HCT116 (cell line): ENCODE measurements around the gene FHIT. TPM values are rescaled to one million over a fixed set of nuclear protein-coding genes. Genes with fewer than 3 reads are reported as not detected.

ENCODE experiments used
- ATAC-seq: fragments of 200-7000 bp; cut with Tn5 transposase; 2 replicates; pipeline ENCODE4 v1.9.1; 2020; ENCODE audit warnings: mild to moderate bottlenecking, moderate library complexity
- BruUV-seq: library from RNA; stranded (reverse); fragments of 400-500 nt; replicated peaks from 2 replicates; lab custom pipeline; 2021; lab: Mats Ljungman, UMichigan
- CTCF ChIA-PET: fragments of 300-600 bp; sonication (Branson Sonifier 250); formaldehyde crosslinking; loops from one replicate; lab custom pipeline; 2021; ENCODE audit warnings: antibody characterized with exemption; lab: Charles Lee
- POLR2A ChIA-PET: fragments of 300-600, 350-600 bp; sonication (Branson Sonifier 250); formaldehyde crosslinking; loops from one replicate; lab custom pipeline; 2021; ENCODE audit warnings: antibody characterized with exemption; lab: Charles Lee
- RAD21 ChIA-PET, 2 experiments: fragments of 300-600 bp; sonication (Branson Sonifier 250); formaldehyde crosslinking; loops; one replicate each; lab custom pipeline; 2023; ENCODE audit warnings: low total read pairs in 2 of 2; ENCODE audit not compliant: uncharacterized antibody in 2 of 2, unreplicated experiment in 2 of 2, low non-redundant PET in 1 of 2; lab: Charles Lee
- DNase-seq: peaks from one replicate; pipeline ENCODE4 v3.0.0-alpha.2; 2010; ENCODE audit warnings: low read depth, low spot score
- H2AFZ ChIP-seq: fragments of 200-600 bp; shearing (Covaris generic), sonication (generic); 2 replicates; pipeline ENCODE4 v1.6.1; 2017; ENCODE audit warnings: low read depth, mixed run types, mixed read lengths, antibody characterized with exemption, low read length; ENCODE audit not compliant: poor library complexity, severe bottlenecking
- H3K27ac ChIP-seq: 2 replicates; pipeline ENCODE4 v1.5.1; 2012; ENCODE audit warnings: low read depth, low read length
- H3K27me3 ChIP-seq: fragments of 200-600 bp; sonication (generic); 2 replicates; pipeline ENCODE4 v1.6.1; 2016; ENCODE audit warnings: mixed run types, low read length, mixed read lengths; ENCODE audit not compliant: insufficient read depth
- H3K36me3 ChIP-seq, 2 experiments: fragments of 200-500 bp in 1 of 2; fragments of 200-600 bp in 1 of 2; sonication (Bioruptor generic) in 1 of 2; sonication (generic) in 1 of 2; 2 replicates each; pipeline versions ENCODE4 v1.5.1 to v1.6.1; 2014 to 2016; ENCODE audit warnings: low read length in 2 of 2, inconsistent platforms in 1 of 2, mixed read lengths in 1 of 2, mixed run types in 1 of 2; ENCODE audit not compliant: insufficient read depth in 2 of 2, control insufficient read depth in 1 of 2
- H3K4me1 ChIP-seq, 2 experiments: fragments of 200-600 bp in 1 of 2; sonication (generic) in 1 of 2; 2 replicates each; pipeline versions ENCODE4 v1.5.1 to v1.6.1; 2012 to 2017; ENCODE audit warnings: low read length in 2 of 2, inconsistent platforms in 1 of 2, mild to moderate bottlenecking in 1 of 2, mixed read lengths in 1 of 2, mixed run types in 1 of 2, moderate library complexity in 1 of 2; ENCODE audit not compliant: insufficient read depth in 2 of 2, control insufficient read depth in 1 of 2
- H3K4me2 ChIP-seq: fragments of 200-600 bp; sonication (generic); 2 replicates; pipeline ENCODE4 v1.6.1; 2017; ENCODE audit warnings: mixed run types, low read length, mixed read lengths
- H3K4me3 ChIP-seq, 2 experiments: fragments of 200-600 bp in 1 of 2; sonication (generic) in 1 of 2; replicated peaks in 1 of 2; 2 replicates each; pipeline ENCODE4 v1.5.1; 2011 to 2016; ENCODE audit warnings: low read length in 2 of 2, control low read depth in 1 of 2, low read depth in 1 of 2, mild to moderate bottlenecking in 1 of 2, mixed read lengths in 1 of 2, mixed run types in 1 of 2
- H3K79me2 ChIP-seq: fragments of 200-600 bp; sonication (generic); 2 replicates; pipeline ENCODE4 v1.6.1; 2017; ENCODE audit warnings: mild to moderate bottlenecking, mixed run types, low read length, moderate library complexity, mixed read lengths; ENCODE audit not compliant: insufficient read depth
- H3K9ac ChIP-seq: fragments of 200-600 bp; sonication (generic); 2 replicates; pipeline ENCODE4 v1.6.1; 2016; ENCODE audit warnings: low read length, mixed read lengths
- H3K9me2 ChIP-seq: fragments of 200-600 bp; sonication (generic), shearing (Covaris generic); 2 replicates; pipeline ENCODE4 v1.6.1; 2017; ENCODE audit warnings: mixed run types, mild to moderate bottlenecking, moderate library complexity; ENCODE audit not compliant: insufficient read depth
- H3K9me3 ChIP-seq, 2 experiments: fragments of 200-500 bp in 1 of 2; fragments of 200-600 bp in 1 of 2; sonication (Bioruptor generic) in 1 of 2; sonication (generic) in 1 of 2; 2 replicates each; pipeline ENCODE4 v1.6.1; 2014 to 2017; ENCODE audit warnings: low read length in 2 of 2, mixed read lengths in 2 of 2, inconsistent platforms in 1 of 2, low read depth in 1 of 2, mild to moderate bottlenecking in 1 of 2, mixed run types in 1 of 2, moderate library complexity in 1 of 2; ENCODE audit not compliant: control insufficient read depth in 1 of 2, insufficient read depth in 1 of 2
- H4K20me1 ChIP-seq: fragments of 200-600 bp; sonication (generic), shearing (Covaris generic); 2 replicates; pipeline ENCODE4 v1.6.1; 2017; ENCODE audit warnings: mixed run types, mild to moderate bottlenecking, moderate library complexity; ENCODE audit not compliant: insufficient read depth
- CBX3 ChIP-seq: IDR thresholded peaks from 2 replicates; pipeline ENCODE4 v1.6.1; 2012; ENCODE audit warnings: low read depth
- CTCF ChIP-seq, 3 experiments: fragments of 200-600 bp in 1 of 3; sonication (generic) in 1 of 3; IDR thresholded peaks in 2 of 3; conservative IDR thresholded peaks in 1 of 3; 2 replicates each; pipeline ENCODE4 v1.5.1; 2012 to 2017; ENCODE audit warnings: low read depth in 2 of 3, low read length in 2 of 3, antibody characterized with exemption in 1 of 3, borderline replicate concordance in 1 of 3, control low read depth in 1 of 3, mild to moderate bottlenecking in 1 of 3, mixed read lengths in 1 of 3, mixed run types in 1 of 3, moderate library complexity in 1 of 3; ENCODE audit not compliant: insufficient read depth in 1 of 3
- ELF1 ChIP-seq: IDR thresholded peaks from 2 replicates; pipeline ENCODE4 v1.6.1; 2012; ENCODE audit warnings: low read depth, borderline replicate concordance
- EZH2phosphoT487 ChIP-seq: fragments of 200-600 bp; IDR thresholded peaks from 2 replicates; pipeline ENCODE4 v1.6.1; 2018; ENCODE audit warnings: antibody characterized with exemption, borderline replicate concordance
- FOSL1 ChIP-seq: IDR thresholded peaks from 2 replicates; pipeline ENCODE4 v1.6.1; 2012; ENCODE audit warnings: low read depth
- JUND ChIP-seq: IDR thresholded peaks from 2 replicates; pipeline ENCODE4 v1.6.1; 2012
- SP1 ChIP-seq: IDR thresholded peaks from 2 replicates; pipeline ENCODE4 v1.6.1; 2012; ENCODE audit warnings: low read depth
- YY1 ChIP-seq: IDR thresholded peaks from 2 replicates; pipeline ENCODE4 v1.6.1; 2011; ENCODE audit warnings: low read length, low read depth, moderate library complexity, mild to moderate bottlenecking; ENCODE audit not compliant: insufficient replicate concordance; ENCODE audit errors: extremely low read depth
- intact Hi-C: fragments of 100-400 bp; cut with micrococcal nuclease; formaldehyde crosslinking; loops from 2 replicates; pipeline ENCODE4 v1.10.0; 2022
- total RNA-seq: library from RNA; stranded (reverse); gene quantifications from one replicate; pipeline ENCODE4 v1.2.1, GENCODE V29; 2021; ENCODE audit not compliant: unreplicated experiment

The FHIT gene
- total RNA-seq, 1 experiment from 2014 or later, result 20.1 TPM

GRCh38 chr3:61090389-61091169, 160.7 kb downstream of the FHIT start:
- Histone ChIP-seq H3K9ac (no peak overlapping the region), H4K20me1 (no peaks in the 10 kb centered on the region), H3K4me1 (no peaks in the 10 kb centered on the region), H3K4me2 (no peak overlapping the region), H3K27ac (no peak overlapping the region), H3K9me2 (no peaks in the 10 kb centered on the region), H3K4me3 (no peak overlapping the region), H3K79me2 (no peaks in the 10 kb centered on the region), H2AFZ (no peak overlapping the region), H3K9me3 (no peaks in the 10 kb centered on the region), H3K36me3 (no peaks in the 10 kb centered on the region), H3K27me3 (no peaks in the 10 kb centered on the region)
- RAD21 ChIA-PET, result no interaction called here
- no TSS peak for BruUV-seq
- POLR2A ChIA-PET, result no interaction called here
- ATAC-seq (no peak), DNase-seq (no peak)
- TF ChIP-seq SP1 (no peak), ELF1 (no peak), FOSL1 (no peak), YY1 (no peak), CTCF (IDR thresholded peaks at IDR 0.05 in 2 of 3, conservative IDR thresholded peaks at IDR 0.05 in 1 of 3; ENCODE audit: borderline replicate concordance in 1 of 3, insufficient read depth in 1 of 3, low read depth in 2 of 3, low read length in 2 of 3) (no peak)
- intact Hi-C loops, result no loop called here
- CTCF ChIA-PET, result no interaction called here

GRCh38 chr3:61087465-61087864, 163.8 kb downstream of the FHIT start:
- H4K20me1 ChIP-seq, result no peaks in the 10 kb centered on the region
- ChIA-PET CTCF (no interaction called here), POLR2A (no interaction called here), RAD21 (no interaction called here)
- no peak for TF ChIP-seq CBX3
- TF ChIP-seq EZH2phosphoT487, result no peak
- no peak for TF ChIP-seq JUND
- no peaks in the 10 kb centered on the region for H3K36me3 ChIP-seq
- no peak overlapping the region for H2AFZ ChIP-seq
- H3K4me3 ChIP-seq, result no peak overlapping the region
- no peaks in the 10 kb centered on the region for H3K9me2 ChIP-seq
- intact Hi-C loops, result no loop called here
- DNase-seq (no peak), ATAC-seq (no peak)
- no peak overlapping the region for H3K4me2 ChIP-seq
- no peaks in the 10 kb centered on the region for H3K27me3 ChIP-seq
- BruUV-seq, result no TSS peak
- H3K9me3 ChIP-seq, result no peaks in the 10 kb centered on the region
- H3K4me1 ChIP-seq, result no peaks in the 10 kb centered on the region
- H3K79me2 ChIP-seq, result no peaks in the 10 kb centered on the region
- H3K9ac ChIP-seq, result no peak overlapping the region
- no peak overlapping the region for H3K27ac ChIP-seq
